ENCODE measurements around the gene C8G. TPM values are rescaled to one million over a fixed set of nuclear protein-coding genes. Genes with fewer than 3 reads are reported as not detected.

The C8G gene
- total RNA-seq, 1 donor from 2014 or later = not detected

- no peak for TF ChIP-seq CTCF (IDR thresholded peaks at IDR 0.05; ENCODE audit: insufficient read depth, low read length, poor library complexity, severe bottlenecking)
- no peak for DNase-seq (ENCODE audit: low read depth)
- Histone ChIP-seq H3K36me3 (ENCODE audit: control insufficient read depth, insufficient read depth, low read length) (no peaks in the 10 kb centered on the region), H3K27me3 (ENCODE audit: control insufficient read depth, insufficient read depth, low read length) (no peaks in the 10 kb centered on the region), H3K4me3 (ENCODE audit: low read depth, low read length) (peak overlapping the region; percentile 37)
Measured at GRCh38 chr9:136977649-136978072, 32.6 kb downstream of the C8G start.

GRCh38 chr9:136978073-136978864 lies 33.2 kb downstream of the C8G start:
- Histone ChIP-seq H3K36me3 (ENCODE audit: control insufficient read depth, insufficient read depth, low read length) (no peaks in the 10 kb centered on the region), H3K27me3 (ENCODE audit: control insufficient read depth, insufficient read depth, low read length) (peaks cover 3% of the 10 kb centered on the region), H3K4me3 (ENCODE audit: low read depth, low read length) (peak overlapping the region; percentile 37)
- no peak for DNase-seq (ENCODE audit: low read depth)
- no peak for TF ChIP-seq CTCF (IDR thresholded peaks at IDR 0.05; ENCODE audit: insufficient read depth, low read length, poor library complexity, severe bottlenecking)

- DNase-seq (ENCODE audit: low read depth) = no peak
- Histone ChIP-seq H3K27me3 (ENCODE audit: control insufficient read depth, insufficient read depth, low read length) (peaks cover 8% of the 10 kb centered on the region), H3K36me3 (ENCODE audit: control insufficient read depth, insufficient read depth, low read length) (no peaks in the 10 kb centered on the region), H3K4me3 (ENCODE audit: low read depth, low read length) (no peak overlapping the region)
- TF ChIP-seq CTCF (IDR thresholded peaks at IDR 0.05; ENCODE audit: insufficient read depth, low read length, poor library complexity, severe bottlenecking) = no peak
Measured at GRCh38 chr9:136978865-136979544, 34.0 kb downstream of the C8G start.

GRCh38 chr9:136979769-136980587 lies 34.9 kb downstream of the C8G start:
- TF ChIP-seq CTCF (IDR thresholded peaks at IDR 0.05; ENCODE audit: insufficient read depth, low read length, poor library complexity, severe bottlenecking) = no peak
- H3K36me3 ChIP-seq (ENCODE audit: control insufficient read depth, insufficient read depth, low read length) = no peaks in the 10 kb centered on the region
- H3K27me3 ChIP-seq (ENCODE audit: control insufficient read depth, insufficient read depth, low read length) = peaks cover 18% of the 10 kb centered on the region
- no peak overlapping the region for H3K4me3 ChIP-seq (ENCODE audit: low read depth, low read length)
- no peak for DNase-seq (ENCODE audit: low read depth)

GRCh38 chr9:136980669-136981478 lies 35.8 kb downstream of the C8G start:
- Histone ChIP-seq H3K4me3 (ENCODE audit: low read depth, low read length) (no peak overlapping the region), H3K36me3 (ENCODE audit: control insufficient read depth, insufficient read depth, low read length) (no peaks in the 10 kb centered on the region), H3K27me3 (ENCODE audit: control insufficient read depth, insufficient read depth, low read length) (peaks cover 27% of the 10 kb centered on the region)
- TF ChIP-seq CTCF (IDR thresholded peaks at IDR 0.05; ENCODE audit: insufficient read depth, low read length, poor library complexity, severe bottlenecking) = no peak
- no peak for DNase-seq (ENCODE audit: low read depth)
